SH-SY5Y (cell line): Measurements from ENCODE around the gene PTPN7.

Source experiments
- GATA2 ChIP-seq: IDR thresholded peaks from 2 replicates; pipeline ENCODE4 v1.6.1; 2011; ENCODE audit warnings: mild to moderate bottlenecking, low read depth, low read length
- GATA3 ChIP-seq: IDR thresholded peaks from 2 replicates; pipeline ENCODE4 v1.6.1; 2011; ENCODE audit warnings: low read depth, mild to moderate bottlenecking, low read length, moderate library complexity

DNA sequence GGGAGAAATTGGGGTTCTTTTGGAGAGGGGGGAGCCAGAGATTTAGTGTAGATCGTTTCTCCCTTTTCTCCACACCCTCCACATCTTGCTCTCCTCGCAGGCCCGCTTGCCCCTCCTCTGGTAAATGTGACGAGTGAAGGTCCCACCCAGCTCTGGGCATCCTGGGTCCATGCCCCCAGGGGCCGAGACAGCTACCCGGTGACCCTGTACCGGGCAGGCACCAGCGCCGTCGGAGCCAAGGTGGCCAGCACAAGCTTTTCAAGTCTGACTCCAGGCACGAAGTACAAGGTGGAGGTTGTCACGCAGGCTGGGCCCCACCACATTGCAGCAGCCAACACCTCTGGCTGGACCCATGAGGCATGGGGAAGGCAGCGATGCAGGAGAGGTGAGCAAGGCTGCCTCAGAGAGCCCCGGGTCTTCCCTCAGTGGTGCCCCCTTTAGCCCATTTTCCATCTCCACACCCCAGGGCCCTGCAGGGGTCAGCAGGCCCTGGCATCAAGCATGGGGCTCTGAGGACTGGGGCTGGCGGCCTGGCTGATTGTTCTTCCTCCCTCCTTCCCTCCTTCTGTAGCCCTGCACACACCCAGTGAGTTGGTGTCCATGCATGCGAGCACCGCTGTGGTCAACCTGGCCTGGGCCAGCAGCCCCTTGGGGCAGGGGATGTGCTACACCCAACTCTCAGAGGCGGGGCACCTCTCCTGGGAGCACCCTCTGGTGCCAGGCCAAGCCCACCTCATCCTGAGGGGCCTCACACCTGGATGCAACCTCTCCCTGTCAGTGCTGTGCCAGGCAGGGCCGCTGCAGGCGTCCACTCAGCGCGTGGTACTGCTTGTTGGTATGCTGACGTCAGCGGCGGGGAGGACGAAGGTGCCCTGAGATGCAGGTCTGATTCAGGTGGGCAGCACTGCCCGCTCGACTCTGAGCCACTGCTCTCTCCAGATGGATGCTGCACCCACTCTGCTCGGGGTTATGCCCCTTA is 16.8 kb upstream of the PTPN7 start:
- TF ChIP-seq GATA3 (no peak), GATA2 (no peak)
